HG03139 (cell line): ENCODE data around the gene PDAP1.
"Not testable (repeated sequence)": the region's sequence is repeated elsewhere in the genome, so short reads cannot be mapped to it uniquely, and the experiment has no call there.

Source experiments
- ATAC-seq: cut with Tn5 transposase; IDR thresholded peaks from one replicate; pipeline ENCODE4 v1.9.1; 2021; ENCODE audit not compliant: unreplicated experiment

PDAP1 gene

DNA sequence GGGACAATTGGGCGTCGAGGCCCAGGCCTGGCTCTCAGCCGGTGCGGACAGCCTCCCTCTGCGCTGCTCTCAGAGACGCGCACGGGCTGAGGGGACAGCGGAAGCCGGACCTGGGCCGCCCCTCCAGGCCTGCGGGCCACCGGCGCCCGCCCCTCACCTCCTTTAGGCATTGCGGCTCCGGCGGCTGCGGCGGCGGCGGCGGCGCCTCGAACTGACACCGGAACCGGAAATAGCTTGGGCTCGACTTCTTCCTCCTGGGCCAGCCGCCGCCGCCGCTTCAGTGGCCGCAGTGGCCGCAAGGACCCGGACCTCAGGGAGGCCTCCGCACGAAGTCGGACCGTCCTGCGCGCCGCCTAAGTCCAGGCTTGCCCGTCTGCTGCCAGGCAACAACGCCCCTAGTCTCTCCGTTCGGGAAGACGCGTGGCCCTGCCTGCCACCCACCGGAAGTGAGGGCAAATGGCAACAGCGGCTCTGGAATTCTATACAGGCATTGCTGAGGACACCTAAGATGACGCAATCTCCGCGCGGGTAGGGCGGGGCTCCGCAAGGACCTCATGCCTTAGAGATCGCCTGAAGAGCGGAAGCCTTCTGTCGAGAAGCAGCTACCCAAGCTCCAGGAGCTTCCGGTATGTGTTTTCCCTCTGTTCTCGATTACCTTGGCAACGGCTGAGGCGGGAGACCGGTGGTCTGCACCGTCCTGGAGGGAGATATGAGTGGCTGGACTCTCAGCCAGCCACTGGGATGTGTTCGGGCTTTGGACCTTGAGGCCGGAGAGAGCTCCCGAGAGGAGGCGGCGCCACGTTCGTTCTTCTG, at the start of gene PDAP1, which contains the start of gene BUD31:
TSS of gene PDAP1 (minus strand) at position 219 of the 813 bp plus-strand sequence. CDS start at position 170, 49 bp downstream.
TSS of gene BUD31 (plus strand) at position 591 of the 813 bp plus-strand sequence. CDS start 2,124 bp downstream, outside the sequence.
- peak; percentile 63 for ATAC-seq

- ATAC-seq, result no peak
These were observed 49.5 kb upstream of the PDAP1 start for GRCh38 chr7:99457650-99458493.

DNA sequence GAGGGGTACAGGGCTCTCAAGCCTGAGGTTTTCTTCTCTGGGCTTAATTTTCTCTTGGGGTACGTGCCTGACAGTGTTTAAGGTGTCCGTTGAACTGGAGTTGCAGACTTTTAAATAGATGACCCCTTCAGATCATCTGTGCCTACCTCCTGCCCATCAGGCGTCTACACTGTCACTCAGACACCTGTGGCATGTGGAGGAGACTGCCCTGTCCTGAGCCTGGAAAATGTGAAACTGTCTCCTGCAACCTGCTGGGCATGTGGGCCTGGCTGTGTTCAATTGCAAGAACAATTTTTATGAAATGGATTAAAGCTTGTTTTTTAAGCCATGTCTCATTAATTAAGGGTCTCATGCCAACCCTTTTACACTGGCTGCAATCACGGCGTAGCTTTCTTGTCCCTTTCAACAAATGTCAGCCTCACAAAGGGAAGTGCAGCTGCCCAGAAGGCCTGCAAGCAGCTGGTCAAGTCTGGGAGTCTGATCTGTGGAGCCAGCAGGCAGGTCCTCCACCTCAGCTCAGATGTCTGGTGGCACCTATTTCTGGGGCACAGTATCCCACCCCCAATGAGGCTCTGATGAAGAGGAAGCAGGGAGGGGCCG, 48.8 kb upstream of the PDAP1 start:
- no peak for ATAC-seq

GRCh38 chr7:99456288-99456687, 47.9 kb upstream of the PDAP1 start:
- ATAC-seq, result no peak

- ATAC-seq, result no peak
These were observed 47.5 kb upstream of the PDAP1 start for GRCh38 chr7:99455874-99456273.

DNA sequence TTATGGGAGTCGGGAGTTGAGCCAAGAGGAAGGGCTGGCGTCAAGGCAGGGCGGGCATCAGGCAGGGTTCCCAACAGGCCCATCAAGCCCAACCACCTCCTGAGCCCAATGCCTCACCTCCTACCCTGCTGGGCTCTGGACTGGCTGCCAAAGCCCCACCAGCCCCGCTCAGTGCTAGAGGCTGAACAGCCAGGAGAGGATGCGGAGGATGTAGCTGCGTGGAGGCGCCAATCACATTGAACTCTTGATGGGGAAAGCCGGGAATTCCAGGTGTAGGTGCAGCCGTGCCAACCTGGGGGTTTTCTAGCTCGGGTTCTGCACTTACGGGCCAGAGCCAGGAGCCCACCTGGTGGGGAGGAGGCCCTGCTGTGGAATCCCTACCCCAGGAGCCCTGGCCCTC, 44.7 kb upstream of the PDAP1 start:
- ATAC-seq, result no peak

DNA sequence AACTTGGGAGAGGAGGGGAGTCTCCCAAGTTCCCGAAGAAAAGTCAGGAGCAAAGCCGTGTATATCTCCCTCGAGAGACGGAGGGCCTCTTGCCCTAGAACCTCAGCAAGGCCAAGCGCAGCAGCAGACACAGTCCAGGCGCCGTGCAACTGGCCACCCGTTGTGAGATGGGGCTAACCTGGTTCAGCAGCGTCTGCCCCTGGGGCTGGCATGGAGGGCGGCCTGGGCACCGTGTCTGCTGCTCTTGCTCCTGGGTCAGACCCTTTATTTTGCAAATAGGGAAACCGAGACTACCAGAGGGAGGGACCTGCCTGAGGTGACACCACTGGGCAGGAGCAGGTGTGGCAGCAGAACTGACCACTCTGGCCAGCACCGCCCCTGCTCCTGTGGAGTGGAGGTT, 44.1 kb upstream of the PDAP1 start:
- ATAC-seq, result no peak

- ATAC-seq, result no peak
These were observed 43.5 kb upstream of the PDAP1 start for GRCh38 chr7:99451936-99452335.

GRCh38 chr7:99449326-99449725, 40.9 kb upstream of the PDAP1 start:
- no peak for ATAC-seq

GRCh38 chr7:99448855-99449254, 40.5 kb upstream of the PDAP1 start:
- no peak for ATAC-seq

GRCh38 chr7:99447943-99448342, 39.5 kb upstream of the PDAP1 start:
- no peak for ATAC-seq

GRCh38 chr7:99446096-99446495, 37.7 kb upstream of the PDAP1 start:
- no peak for ATAC-seq

DNA sequence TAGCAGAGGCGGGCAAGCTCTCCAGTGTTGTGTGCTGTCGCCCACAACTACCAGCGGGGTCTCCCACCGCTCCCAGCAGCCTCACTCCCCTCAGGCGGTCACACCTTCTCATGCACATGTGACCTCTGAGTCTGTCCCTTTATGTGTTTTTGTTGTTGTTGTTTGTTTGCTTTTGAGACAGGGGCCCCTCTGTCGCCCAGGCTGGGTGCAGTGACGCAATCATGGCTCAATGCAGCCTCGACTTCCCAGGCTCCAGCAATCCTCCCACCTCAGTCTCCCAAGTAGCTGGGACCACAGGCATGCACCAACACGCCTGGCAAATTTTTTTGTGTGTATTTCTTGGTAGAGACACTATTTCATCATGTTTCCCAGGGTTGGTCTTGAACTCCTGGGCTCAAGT, 31.8 kb upstream of the PDAP1 start:
- ATAC-seq, result no peak

- peak; percentile 85 for ATAC-seq
These were observed 30.4 kb upstream of the PDAP1 start, which contains the start of the genes CPSF4 and PTCD1 for GRCh38 chr7:99438573-99439480. CPSF4 (plus strand) TSS chr7:99438943; CDS start chr7:99439083, 140 bp downstream. PTCD1 (minus strand) TSS chr7:99438798; CDS start chr7:99435242, 3,556 bp downstream.

DNA sequence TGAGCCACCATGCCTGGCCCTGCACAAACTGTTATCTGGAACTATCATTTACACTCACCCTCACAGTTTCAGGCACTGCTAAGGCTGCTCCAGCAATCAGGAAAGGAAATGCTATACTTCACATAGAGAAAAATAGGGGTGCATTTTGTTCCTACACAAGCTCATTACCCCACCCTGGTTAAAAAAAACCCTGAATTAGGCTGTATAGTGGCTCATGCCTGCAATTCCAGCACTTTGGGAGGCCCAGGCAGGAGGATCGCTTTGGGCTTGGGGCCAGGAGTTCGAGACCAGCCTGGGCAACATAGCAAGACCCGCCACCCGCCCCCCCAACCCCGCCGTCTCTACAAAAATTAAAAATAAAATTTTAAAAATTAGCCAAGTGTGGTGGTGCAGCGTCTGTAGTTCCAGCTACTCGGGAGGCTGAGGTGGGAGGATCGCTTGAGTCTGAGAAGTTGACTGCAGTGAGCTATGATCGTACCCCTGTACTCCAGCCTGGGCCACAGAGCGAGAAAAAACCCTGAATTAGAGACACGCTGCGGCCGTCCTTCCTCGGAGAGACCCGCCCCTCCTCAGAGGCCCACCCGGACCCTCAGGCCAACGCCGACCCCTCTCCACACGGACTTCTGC, 29.7 kb upstream of the PDAP1 start:
- ATAC-seq, result no peak

DNA sequence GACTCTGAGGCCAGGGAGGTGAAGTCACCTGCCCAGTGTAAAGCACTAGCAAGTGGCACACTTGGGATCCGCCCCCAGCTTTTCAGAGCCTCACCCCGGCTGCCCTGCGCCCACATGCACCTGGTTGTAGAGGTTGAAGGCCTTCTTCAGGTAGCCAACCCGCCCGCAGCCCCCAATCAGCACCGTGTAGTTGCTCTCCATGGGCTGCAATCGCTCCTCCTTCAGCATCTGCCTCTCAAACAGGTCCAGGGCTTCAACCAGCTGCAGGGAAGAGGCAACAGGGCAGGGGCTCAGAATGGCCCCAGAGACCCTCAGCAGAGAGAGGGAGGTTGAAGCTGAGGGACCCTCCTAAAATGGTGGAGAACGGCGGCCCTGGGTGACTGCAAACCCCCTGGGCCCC, 24.8 kb upstream of the PDAP1 start:
- no peak for ATAC-seq

DNA sequence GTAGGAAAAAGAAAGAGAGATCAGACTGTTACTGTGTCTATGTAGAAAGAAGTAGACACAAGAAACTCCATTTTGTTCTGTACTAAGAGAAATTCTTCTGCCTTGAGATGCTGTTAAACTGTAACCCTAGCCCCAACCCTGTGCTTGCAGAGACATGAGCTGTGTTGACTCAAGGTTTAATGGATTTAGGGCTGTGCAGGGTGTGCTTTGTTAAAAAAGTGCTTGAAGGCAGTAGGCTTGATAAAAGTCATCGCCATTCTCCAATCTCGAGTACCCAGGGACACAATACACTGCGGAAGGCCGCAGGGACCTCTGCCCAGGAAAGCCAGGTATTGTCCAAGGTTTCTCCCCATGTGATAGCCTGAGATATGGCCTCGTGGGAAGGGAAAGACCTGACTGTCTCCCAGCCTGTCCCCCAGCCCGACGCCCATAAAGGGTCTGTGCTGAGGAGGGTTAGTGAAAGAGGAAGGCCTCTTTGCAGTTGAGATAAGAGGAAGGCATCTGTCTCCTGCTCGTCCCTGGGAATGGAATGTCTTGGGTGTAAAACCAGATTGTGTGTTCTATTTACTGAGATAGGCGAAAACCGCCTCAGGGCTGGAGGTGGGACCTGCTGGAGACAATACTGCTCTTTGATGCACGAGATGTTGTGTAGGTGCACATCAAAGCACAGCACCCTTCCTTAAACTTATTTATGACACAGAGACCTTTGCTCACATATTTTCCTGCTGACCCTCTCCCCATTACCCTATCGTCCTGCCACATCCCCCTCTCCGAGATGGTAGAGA, 23.6 kb upstream of the PDAP1 start:
- ATAC-seq, result not testable (repeated sequence)

- no peak for ATAC-seq
These were observed 21.4 kb upstream of the PDAP1 start for GRCh38 chr7:99429756-99430155.

- ATAC-seq, result no peak
These were observed 20.7 kb upstream of the PDAP1 start for GRCh38 chr7:99428972-99429566.
